NCI-H2227 (cell line): Measurements from ENCODE around the gene KRTAP5-6.

Experiments used
- DNase-seq: peaks from one replicate; lab custom pipeline; 2025; ENCODE audit not compliant: unreplicated experiment; lab: John Stamatoyannopoulos, UW

The KRTAP5-6 gene

DNA sequence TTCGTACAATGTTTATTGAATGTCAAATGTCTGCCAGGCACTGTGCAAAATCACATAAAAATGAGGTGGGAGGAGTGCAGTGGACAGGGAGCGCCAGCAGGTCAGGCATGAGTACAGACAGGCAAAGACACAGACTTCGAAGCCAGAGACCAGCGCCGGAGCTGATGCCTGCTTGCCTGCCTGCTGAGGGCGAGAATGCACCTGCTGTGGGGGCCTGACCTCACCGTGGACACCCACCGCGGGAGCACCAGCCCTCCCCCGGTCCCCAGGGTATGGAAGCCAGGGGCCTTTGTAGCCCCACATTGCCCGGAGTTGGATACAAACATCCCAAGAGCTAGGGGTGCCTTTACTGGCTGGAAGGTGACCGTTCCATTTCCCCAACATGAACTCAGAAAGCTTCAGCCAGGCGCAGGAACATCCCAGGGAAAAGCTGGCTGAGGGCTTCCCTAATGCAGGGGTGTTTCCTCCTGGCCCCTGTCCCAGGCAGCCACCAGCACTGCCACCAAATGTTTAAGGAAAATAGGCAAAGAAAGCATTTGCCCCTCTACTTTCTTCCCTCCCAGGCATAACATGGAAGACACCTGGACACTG is 35.5 kb downstream of the KRTAP5-6 start:
- DNase-seq: no peak

DNA sequence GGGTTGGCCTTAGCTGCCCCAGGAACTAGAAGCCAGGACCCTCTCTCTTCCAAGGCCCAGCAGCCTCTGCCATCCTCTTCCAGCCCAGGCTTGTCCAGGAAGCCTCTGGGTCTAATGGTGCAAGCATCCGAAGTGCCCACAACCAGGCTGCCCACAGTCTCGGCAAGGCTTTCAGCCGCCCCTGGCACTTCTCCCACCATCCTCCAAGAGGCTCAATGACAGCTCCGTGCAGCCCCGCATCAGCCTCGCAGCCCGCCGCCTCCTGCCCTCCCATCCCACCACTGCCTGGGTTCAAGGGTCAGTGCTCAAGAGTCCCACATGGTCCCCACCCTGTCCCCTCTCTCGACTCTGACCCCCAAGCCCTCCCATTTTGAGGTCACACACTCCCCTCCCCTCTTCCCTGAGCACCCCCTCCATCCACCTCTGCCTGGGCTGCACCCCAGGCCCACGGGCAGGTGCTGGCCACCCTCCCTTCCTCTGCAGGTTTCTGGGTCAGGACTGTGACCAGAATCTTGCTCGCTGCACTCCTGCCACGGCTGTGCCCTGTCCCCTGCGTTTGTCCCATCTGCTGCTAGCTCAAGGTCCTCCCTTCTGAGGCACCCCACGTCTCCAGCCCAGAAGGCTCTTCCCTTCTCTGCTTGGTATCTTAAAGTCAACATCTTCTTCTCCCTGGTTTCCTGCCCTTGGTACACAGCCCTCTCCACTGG is 36.2 kb downstream of the KRTAP5-6 start:
- DNase-seq: no peak

DNA sequence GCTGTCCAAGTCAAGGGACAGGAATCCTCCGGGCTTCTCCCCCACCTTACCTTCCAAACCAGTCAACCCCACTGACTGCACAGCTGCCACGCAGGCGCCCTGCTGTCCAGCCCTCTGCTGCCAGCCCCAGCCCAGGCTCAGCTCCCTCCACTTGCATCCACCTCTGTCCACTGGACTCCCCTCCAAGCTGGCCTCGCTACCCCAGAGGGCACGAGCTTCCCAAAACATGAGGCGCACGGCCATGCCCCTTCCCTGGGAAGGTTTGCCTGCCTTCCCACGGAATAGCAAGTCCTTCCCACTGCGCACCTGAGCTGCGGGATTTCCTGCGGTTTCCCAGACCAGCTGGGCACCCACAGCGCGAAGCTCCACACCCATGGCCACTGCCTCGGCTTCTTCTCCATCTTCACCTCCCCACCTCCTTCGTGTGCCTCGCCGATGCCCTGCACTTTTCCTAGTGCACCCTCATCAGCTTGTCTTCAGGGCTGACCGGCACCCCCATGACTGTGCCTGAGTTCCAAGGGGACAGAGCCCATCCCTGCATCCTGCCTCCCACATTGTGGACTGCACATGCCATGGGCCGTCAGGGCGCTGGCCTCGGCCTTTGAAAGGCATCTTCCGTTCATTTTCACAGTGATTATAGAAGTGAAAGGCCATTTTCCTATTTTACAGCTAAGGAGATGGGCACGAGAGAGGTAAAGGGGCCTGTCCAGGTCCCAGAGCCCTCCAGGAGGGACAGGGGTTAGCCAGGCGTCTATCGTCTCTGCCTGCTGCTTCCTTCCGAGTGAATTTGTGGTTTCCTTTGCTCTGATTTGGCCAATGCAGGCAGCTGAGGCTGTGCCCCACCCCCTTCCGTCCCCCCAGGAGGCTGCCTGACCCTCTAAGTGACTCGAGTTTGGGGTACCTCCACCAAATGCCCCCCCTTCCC is 37.0 kb downstream of the KRTAP5-6 start:
- DNase-seq: no peak

GRCh38 chr11:1734641-1735081 is 37.7 kb downstream of the KRTAP5-6 start:
- no peak for DNase-seq

- no peak for DNase-seq
Measured at GRCh38 chr11:1735271-1735670, 38.3 kb downstream of the KRTAP5-6 start.

DNA sequence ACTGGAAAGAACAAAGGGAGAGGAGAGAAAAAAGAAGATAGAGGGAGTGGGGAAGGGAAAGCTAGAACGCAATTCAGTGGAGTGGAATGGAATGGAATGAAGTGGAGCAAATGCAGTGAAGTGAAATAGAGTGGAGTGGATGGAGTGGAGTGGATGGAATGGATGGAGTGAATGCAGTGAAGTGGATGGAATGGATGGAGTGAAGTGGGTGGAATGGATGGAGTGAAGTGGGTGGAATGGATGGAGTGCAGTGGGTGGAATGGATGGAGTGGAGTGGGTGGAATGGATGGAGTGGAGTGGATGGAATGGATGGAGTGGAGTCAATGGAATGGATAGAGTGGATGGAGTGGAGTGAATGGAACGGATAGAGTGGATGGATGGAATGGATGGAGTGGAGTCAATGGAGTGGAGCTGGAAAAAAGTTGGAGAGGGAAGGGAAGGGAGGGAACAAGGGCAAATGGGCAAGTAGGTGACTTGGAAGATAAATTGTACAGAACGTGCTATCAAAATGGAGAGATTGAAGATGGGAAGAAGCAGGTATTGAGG is 39.5 kb downstream of the KRTAP5-6 start:
- no peak for DNase-seq

- DNase-seq: no peak
Measured at GRCh38 chr11:1737080-1737757, 40.2 kb downstream of the KRTAP5-6 start.

DNA sequence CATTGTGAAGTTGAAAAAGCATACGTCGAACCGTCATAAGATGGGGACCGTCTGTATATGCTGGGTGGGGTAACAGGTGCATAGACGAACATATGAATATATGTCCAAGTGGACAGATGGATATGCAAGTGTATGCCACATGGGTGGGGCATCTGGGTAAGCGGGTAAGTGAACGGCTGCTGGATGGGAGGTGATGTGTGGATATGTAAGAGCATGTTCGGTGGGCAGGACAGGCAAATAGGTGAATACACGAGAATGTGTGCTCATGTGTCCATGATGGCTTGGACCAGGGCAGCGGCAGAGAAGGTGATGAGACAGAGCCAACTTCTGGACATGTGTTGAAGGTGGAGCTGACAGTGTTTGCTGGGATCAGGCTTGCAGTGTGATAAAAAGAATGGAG is 41.4 kb downstream of the KRTAP5-6 start:
- no peak for DNase-seq

- no peak for DNase-seq
Measured at GRCh38 chr11:1739576-1739975, 42.6 kb downstream of the KRTAP5-6 start.

- DNase-seq: no peak
Measured at GRCh38 chr11:1740786-1741530, 44.0 kb downstream of the KRTAP5-6 start.

GRCh38 chr11:1741741-1742140 is 44.7 kb downstream of the KRTAP5-6 start:
- DNase-seq: no peak

GRCh38 chr11:1742371-1742770 is 45.4 kb downstream of the KRTAP5-6 start:
- no peak for DNase-seq

DNA sequence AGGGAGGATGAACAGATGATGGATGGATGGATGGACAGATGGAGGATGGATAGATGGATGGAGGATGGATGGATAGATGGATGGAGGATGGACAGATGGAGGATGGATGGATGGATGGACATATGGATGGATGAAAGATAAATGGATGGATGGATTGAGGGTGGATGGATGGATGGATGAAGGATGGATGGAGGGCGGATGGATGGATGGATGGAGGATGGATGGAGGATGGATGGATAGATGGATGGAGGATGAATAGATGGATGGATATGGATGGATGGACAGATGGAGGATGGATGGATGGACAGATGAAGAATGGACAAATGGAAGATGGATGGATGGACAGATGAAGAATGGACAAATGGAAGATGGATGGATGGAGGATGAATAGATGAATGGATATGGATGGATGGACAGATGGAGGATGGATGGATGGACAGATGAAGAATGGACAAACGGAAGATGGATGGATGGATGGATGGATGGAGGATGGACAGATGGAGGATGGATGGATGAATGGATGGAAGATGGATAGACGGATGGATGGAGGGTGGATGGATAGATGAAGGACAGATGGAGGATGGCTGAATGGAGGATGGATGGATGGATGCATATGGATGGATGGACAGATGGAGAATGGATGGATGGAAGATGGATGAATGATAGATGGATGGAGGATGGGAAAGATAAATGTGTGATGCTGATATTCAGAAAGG is 46.0 kb downstream of the KRTAP5-6 start:
- DNase-seq: no peak

- DNase-seq: no peak
Measured at GRCh38 chr11:1743585-1744136, 46.7 kb downstream of the KRTAP5-6 start.

GRCh38 chr11:1744137-1744886 is 47.3 kb downstream of the KRTAP5-6 start:
- no peak for DNase-seq

DNA sequence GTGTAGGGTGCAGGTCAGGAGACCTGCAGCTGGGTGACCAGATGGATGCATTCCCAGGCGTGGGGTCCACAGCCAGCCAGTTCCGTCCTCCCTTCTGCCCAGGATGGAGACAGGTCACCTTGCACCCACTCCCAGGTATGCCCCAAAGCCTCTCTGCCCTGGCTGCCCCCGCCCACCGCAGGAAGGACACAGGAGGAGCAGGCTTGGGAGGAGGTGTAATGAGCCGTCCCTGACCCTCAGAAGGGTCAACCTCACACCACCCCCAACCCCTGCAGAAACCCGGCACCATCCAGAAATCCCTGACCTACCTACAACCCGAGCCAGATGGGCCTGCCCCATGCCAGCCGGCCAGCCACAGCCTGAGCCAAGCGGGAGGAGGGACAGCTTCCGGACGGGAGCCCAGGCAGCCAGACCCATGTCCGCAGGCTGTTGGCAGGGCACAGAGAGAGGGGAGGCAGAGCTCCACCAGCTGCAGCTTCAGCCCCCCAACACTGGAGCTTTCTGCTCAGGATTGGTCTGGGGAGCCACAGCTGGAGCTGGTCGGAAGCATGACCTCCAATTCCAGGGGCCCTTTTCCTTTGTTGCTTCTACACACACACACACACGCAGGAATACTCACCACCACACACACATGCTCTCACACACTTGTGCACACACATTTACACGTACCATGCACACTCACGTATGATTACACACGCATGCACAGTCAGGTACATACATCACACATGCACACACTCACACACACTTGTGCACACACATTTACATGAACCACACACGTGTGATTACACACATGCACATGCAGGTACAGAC is 48.1 kb downstream of the KRTAP5-6 start:
- no peak for DNase-seq

DNA sequence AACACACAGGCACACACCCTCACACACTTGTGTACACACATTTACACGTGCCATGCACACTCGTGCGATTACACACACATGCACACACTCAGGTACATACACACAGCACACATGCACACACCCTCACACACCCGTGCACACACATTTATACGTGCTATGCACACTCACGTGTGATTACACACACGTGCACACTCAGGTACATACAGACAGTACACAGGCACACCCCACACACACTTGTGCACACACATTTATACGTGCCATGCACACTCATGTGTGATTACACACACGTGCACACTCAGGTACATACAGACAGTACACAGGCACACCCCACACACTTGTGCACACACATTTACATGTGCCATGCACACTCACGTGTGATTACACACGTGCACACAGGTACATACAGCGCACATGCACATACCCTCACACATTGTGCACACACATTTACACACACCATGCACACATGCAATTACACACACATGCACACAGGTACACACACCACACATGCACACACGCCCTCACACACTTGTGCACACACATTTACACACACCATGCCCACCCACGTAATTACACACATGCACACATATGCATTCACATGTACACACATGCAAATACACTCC is 48.8 kb downstream of the KRTAP5-6 start:
- no peak for DNase-seq
